NCI-H2107 (cell line): Measurements from ENCODE around the gene MYOG.
A peak's percentile ranks its signal among the peaks of the same experiment; 100 is the strongest.

Source experiments
- DNase-seq: peaks from one replicate; lab custom pipeline; 2025; lab: John Stamatoyannopoulos, UW

The MYOG gene

DNA sequence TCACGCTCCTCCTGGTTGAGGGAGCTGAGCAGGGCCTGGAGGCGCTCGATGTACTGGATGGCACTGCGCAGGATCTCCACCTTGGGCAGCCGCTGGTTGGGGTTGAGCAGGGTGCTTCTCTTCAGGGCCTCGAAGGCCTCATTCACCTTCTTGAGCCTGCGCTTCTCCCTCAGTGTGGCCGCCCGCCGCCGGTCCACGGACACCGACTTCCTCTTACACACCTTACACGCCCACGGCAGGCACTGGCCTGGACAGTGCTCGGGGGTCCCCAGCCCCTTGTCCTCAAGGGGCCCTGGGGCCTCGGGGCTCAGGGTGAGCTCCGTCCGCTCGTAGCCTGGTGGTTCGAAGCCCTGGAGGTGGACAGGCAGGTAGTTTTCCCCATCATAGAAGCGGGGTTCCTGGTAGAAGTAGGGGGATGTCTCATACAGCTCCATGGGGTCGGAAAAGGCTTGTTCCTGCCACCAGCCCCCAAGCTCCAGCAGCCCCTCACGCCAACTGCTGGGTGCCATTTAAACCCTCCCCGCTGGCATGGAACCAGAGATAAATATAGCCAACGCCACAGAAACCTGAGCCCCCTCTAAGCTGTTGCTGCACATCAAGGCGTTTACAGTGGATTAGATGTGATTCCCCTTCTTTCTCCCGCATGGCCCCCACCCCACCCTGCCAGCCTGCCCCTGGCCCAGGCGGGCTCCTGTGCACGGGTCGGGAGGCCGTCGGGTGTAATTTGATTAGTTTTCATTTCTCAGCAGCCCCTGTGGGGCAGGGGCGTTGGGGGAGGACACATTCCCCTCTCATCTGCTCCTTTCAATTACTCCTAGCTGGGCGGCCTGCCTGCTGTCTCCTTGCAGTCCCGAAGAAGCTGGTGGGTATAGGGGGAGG lies at the start of gene MYOG:
Gene MYOG, minus strand, starts transcription at position 485 of the 879 bp plus-strand sequence. Its CDS starts 51 bp downstream, at position 434.
- DNase-seq, result no peak

DNA sequence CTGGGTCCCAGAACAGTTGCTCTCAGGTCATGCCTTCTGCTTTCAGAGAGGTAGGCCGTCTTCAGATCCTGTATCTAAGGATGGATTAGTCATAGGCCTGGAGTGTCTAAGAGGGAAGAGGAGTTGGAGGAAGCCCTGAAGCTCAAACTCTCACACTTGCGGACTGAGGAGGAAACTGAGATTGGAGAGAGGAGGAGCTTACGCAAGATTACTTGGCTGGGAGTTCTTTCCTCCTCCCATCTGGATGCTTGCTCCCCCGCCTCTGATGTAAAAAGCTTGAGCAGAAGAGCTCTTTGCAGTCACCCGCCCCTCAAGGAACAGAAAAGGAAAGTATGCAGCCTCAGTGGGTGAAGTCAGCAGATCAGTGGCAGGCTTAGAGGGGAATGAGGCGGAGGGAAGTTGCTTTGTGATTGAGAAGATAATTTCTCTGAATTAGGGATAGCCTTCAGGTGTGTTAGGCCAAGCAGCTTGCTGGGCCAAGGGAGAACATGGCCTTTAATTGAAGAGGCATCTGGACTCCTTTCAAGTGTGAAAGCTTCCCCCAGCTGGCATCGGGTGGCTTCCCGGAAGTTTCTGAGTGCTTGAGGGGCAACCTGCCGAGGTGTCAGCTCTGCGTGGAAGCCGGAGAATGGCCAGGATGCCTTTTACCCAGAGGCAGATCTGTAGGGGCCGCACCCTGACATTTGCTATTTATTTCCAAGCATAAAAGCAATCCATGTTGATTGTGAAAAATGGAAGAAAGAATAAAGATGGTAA lies 48.3 kb upstream of the MYOG start:
- no peak for DNase-seq

- no peak for DNase-seq
Observed at GRCh38 chr1:203131548-203132200, 45.9 kb upstream of the MYOG start.

DNA sequence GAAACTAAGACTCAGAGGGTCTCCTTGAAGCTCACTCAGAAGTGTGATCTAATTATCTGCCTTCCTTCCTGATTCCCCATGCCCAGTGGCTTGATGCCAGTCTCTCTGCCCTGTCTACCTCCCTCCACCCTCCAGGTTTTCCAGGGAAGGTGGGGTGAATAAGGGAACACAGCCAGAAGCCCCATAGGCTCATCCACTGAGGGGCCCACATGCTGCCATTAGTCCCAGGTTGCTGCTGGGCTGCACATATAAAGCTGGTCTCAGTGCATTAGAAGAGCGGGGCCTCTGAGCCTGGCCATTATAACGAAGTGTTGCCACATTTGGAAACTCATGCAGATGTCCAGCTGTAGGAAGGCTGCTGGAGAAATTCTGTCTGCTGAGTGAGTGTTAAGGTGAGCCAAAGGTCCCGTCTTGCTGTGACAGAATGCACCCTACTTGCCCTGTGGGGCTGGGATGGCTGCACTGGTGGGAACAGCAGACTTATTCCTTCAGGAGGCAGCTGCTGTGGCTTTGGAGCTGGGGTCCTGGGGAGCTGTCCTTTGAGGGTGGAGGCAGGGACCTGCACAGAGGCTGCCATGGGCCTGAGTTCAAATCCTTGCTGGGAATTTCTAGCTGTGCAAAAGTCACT lies 44.7 kb upstream of the MYOG start:
- DNase-seq, result no peak

DNA sequence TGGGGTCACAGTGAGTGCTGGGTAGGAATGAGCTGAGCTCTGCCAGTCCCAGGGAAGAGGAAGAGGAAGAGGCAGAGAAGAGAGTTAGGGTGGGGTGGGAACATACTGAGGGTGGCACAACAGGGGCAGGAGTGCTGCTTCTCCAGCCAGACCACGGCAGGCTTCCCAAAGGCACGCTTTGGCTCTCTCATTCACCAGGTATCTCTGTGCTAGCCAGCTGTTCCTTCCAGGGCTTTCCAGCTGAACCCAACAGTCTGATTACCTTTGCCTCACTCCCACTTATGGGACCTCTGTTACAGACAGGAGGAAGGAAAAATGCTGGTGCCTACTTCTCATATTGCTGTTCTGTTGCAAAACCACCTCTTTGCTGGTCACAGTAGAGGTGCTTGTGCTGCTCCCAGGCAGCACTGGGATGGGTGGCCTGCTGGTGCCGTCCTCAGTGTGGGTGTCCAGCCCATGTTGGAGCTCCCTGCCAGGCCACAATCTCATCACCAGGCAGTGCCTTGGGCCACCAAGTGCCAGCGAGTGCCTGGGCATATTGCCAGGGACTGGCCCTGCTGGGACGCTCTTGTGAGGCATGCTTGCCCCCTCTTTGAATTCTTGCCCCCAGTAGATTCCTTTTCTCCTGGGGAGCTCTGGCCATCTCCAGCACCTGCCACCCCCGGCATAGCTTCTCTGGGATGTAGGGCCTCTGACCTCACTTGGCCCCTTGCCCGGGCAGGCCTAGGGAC lies 43.9 kb upstream of the MYOG start:
- DNase-seq, result no peak

DNA sequence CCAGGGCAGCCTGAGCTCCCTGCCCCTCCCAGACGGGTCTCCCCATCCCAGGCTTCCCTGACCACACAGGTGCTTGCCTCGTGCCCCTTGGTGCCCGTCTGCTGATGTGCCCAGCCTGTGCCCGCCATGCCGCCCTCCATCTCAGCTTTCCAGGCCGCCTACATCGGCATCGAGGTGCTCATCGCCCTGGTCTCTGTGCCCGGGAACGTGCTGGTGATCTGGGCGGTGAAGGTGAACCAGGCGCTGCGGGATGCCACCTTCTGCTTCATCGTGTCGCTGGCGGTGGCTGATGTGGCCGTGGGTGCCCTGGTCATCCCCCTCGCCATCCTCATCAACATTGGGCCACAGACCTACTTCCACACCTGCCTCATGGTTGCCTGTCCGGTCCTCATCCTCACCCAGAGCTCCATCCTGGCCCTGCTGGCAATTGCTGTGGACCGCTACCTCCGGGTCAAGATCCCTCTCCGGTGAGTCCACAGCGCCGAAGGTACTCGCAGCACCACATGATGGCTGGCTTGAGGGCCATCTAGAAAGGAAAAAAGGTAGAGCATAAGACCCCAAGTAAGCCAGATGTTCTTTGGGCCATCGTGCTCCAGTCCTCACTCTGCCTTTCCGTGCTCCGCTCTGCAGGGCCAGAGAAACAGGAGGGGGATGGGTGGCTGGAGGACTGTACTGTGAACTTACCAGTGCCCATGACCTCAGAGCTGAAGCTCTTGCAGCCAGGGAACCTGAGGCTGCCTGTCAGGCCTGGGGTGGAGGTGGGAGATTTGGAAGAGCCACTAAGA lies 43.1 kb upstream of the MYOG start:
- no peak for DNase-seq

DNA sequence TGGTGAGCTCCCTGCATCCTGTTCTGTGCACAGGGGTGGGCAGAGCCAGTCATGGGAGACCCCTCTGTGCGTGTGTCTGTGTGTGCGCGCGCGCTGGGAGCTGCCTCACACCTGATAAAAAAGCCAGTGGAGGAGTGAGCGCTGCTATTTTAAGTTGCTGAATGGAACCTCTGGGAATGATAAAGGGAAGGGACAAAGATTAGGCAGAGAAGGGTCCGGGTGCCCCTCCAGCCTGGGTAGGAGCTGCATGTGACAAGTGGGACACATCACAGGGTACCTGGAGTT lies 42.6 kb upstream of the MYOG start:
- DNase-seq, result no peak

DNA sequence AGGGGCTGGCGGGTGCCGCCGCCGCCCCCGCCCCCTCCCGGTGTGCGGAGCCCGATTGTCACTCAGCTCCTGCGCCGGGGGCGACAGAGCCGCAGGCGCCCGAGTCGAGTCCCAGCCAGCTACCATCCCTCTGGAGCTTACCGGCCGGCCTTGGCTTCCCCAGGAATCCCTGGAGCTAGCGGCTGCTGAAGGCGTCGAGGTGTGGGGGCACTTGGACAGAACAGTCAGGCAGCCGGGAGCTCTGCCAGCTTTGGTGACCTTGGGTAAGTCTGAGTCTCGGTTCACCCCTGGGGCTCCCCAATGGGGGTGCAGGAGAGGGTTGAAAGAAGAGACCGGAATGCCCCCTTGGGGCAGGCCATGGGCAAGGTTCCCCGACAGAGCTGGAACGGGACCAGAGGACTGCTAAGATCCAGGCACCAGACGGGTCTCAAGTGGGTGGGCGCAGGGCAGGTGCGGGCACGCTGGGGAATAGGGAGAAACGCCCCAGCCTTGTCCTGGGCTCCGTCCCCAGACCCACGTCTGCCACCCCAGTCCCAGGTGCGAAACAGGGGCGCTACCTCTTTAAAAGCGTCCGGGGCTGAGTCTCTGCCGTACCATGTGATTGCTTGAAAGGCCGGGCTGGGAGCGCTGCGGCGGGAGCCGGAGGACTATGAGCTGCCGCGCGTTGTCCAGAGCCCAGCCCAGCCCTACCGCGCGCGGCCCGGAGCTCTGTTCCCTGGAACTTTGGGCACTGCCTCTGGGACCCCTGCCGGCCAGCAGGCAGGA lies 42.0 kb upstream of the MYOG start, which contains the start of gene ADORA1:
Gene ADORA1, plus strand, starts transcription at position 61 of the 765 bp plus-strand sequence. CDS start 1,116 bp downstream, outside the sequence.
- peak; percentile 59 for DNase-seq

DNA sequence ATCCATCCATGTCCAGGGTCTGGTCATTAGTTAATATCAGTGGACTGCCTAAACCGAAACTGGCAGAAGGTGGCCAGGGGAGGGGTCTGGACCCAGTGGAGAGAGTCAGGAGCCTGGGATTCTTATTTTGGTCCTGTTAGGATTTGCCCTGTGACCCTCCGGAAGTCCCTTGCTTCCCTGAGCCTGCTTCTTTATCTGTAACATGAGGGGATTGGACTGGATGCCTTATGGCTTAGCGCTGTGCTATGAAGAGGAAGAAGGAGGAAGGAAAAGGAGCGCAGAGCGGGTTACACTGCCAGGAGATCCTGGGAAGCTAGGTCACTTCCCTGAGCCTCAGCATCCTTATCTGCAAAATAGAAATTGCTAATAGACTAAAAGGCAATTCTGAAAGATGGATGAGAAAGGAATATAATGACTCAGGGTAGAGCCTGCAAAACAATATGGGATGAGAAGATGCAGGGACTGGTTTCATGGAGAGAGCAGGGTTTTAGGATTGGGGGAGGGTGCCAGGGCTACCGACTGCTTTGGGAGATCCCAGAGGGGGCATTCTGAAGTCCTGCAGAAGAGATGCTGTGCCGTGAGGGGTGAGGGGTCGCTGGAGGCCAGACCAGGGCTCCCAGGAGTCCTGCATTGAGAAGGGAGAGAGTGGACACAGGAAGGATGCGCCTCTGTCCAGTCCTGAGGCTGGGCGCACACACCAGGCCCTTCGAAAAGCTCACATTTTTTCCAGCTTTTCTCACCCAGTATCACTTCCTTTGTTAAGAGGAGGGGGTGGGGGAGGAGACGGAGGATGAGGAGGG lies 41.3 kb upstream of the MYOG start:
- DNase-seq, result no peak

GRCh38 chr1:203126151-203126865 lies 40.5 kb upstream of the MYOG start:
- no peak for DNase-seq

DNA sequence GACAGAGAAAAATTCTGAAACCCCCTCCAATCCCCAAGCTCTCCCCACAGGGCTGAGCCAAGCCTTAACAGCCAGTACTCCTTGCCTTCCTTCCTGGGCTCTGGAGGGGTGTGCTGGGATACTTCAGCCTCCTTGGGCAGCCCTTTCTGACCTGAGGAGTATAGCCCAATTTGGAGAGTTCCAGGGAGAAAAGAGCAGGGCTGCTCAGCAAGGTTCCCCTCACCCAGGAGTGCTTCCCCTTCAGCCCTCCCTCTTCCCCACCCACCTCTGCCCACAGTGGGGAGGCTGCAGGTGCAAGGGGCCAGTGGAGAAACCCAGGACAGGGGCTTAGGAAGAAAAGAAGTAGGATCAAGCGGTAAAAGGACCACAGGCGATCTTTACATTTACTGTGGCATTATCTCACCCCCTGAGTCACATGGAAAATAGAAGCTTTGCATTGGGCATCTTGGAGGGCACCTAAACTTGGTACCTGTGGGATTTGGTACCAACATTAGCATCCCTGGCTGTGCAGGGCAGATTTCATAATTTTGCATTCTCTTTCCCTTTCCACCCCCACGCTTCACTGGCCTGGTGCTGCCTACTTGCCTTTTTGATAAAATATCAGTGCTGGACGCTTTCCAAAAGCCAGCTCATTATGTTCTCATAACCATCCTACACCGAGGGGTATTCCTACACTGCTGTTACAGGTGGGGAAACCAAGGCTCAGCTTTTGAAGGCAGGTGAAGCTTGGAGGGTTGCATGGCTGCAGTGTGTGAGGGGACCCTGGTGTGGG lies 38.9 kb upstream of the MYOG start:
- no peak for DNase-seq

GRCh38 chr1:203124011-203124410 lies 38.2 kb upstream of the MYOG start:
- DNase-seq, result no peak

GRCh38 chr1:203122159-203122558 lies 36.3 kb upstream of the MYOG start:
- DNase-seq, result no peak

DNA sequence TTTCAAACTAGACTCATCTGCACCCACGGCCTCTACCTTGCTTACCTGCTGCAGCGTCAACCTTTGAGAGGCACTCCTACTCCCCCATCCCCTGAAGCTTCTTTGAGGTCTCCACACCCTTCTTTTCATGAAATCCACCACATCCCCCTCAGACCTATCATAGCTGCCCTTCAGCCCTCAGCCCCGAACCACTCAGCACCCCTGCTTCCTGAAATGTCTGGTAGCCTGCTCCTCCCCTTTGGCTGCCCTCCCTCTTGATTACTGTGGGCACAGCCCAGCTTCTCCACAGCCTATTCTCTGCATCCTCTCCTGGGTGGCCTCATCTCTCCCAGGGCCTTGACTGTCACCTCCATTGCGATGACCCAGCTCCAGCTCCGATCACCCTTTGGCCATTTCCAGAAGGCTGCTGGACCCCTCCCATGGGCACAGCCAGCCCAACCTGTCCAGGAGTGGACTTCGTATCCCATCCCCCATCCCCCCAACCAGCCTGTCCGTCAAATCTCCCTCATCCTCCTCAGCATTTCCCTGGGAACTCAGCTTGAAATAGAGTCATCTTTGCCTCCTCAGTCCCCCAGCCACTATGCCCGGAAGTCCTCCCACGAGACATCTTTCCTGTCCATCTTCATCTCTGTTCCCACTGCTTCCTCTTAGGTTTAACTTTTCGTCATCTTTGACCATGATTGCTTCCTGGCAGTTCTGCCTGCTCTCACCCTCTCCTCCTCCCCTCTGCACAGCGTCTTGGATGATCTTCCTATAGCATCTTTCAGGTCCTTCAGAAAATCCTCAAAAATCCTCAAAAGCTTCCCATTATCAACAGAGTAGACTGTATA lies 35.6 kb upstream of the MYOG start:
- DNase-seq, result no peak

DNA sequence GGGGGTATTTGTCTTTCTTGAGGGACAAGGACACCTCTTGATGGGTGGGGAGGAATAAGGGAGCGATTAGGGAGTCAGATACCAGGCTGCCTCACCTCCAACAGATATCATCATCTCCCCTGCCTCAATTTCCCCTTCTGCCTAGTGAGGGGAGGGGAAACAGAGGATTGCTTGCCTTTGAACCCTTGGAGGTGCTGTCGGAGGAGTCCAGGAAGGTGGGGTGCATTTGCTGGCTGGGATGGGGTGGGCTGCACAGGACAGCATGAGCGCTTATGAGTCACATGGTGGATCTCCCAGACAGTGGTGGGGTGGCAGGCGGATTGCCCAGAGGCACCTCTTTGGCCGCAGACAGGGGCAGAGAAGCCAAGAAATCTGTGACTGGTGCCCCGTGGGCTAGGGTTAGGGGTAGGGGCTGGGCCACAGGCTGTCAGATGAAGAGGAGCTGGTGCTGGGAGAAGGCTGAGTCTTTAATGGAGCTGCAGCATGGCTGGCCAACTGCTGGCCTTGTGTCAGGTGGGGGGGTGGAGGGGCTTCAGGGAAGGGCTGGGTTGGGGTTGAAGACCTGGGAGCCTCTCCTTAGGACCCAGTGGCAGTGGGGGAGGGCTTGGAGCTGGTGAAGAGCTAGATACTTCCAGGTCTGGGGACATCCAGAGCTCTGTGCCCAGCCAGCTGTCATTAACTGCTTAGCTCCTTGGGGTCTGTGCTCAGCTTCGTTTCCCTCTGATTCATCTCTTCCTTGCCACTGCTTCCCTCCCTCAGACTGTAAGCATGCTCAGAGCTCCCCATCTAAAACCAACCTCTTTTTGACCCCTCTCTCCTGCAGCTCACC lies 34.7 kb upstream of the MYOG start:
- no peak for DNase-seq
